HG03039 (cell line): ENCODE measurements around the gene IGF1R.

Experiments used
- ATAC-seq: cut with Tn5 transposase; IDR thresholded peaks from one replicate; pipeline ENCODE4 v1.9.1; 2021; ENCODE audit warnings: mild to moderate bottlenecking, moderate library complexity; ENCODE audit not compliant: unreplicated experiment

Gene IGF1R

DNA sequence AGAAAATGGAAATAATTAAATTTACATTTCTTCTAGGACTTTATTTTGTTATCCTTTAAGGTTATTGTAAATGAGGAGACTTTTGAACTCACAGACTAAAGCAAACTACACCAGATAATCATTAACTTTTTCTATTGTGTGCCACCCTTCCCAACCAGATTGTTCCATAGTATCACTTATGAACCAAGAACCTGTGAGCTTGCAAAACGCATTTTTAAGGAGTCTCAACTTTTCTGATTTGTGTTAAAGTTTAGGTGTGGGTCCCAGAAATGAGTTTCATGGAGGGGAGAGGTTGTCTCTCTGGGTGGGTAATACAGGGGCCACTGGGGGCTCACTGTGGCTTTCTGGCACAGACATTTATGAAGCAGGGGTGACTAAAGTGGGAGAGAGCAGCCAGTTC lies 75.7 kb downstream of the IGF1R start:
- ATAC-seq = no peak

- no peak for ATAC-seq
Measured at GRCh38 chr15:98724494-98724893, 76.2 kb downstream of the IGF1R start.

GRCh38 chr15:98725874-98726273 lies 77.5 kb downstream of the IGF1R start:
- ATAC-seq = no peak

DNA sequence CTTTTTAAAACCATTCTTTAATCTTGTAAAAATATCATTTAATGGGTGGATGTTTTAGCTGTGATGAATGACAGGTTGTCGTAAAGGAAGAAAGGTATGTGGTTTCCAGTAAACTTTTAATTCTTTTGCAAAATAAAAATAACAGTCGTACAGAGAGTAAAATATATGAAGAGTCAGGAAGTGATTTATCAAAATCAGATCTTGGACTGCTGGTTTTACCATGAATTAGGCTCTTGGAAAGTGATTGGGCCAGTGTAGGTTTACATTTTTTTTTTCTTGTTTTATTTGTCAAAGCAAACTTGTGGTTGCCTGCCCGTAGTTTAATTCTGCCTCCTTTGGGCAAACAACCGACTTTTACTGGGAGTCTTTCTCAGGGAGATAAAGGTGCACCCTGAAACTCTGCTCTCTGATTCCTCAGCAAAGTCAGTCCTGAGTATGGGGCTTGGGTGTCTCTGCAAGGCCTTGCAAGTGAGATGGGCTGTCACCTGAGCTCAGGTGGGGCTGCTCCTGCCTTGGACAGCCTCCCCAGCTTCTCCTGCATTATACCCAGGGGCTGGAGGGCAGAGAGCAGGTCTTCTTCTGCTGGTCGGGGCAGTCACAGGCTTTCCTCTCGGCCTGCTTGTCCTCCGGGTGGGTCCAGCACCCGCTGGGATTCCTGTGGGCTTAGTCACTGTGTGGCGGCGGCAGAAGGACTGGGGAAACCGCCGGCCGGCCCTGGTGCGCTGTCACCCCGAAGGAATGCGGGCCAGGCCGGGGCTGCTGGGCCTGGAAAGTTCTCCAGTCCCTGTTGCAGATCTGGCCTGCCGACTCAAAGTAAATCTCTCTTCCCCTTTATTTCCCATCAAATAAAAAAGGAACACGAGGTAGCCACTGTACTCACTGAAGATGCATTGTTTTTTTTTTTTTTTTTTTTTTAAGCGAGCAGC lies 79.0 kb downstream of the IGF1R start:
- no peak for ATAC-seq

- no peak for ATAC-seq
Measured at GRCh38 chr15:98728082-98728810, 79.9 kb downstream of the IGF1R start.

GRCh38 chr15:98728811-98729160 lies 80.4 kb downstream of the IGF1R start:
- no peak for ATAC-seq

DNA sequence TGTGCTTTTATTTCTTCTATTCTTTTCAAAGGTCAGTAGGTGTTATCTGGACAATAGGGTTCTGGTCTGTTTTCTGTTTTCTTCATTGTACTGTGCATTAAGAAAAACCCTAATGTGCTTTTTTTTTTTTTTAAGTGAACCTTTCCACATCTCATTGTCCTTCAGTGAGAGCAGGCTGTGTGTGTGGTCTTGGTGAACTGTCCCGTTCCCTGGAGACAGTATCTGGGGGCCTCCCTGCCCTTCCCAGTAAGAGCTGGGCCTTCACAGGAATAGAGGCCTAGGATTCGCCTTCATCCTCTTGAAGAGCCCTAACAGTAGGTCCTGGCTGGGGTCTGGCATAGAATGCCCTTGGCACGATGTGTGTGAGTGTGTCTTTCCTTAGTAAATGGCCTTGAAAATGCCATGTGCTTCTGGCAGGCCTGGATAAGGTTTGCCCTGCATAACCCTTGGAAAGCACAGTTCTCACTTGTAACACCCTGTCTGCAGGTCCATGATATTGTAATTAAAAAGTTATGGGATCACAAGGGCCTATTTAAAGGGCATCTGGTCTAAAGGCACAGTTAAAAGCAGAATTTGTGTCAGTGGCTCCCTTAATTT lies 81.2 kb downstream of the IGF1R start:
- ATAC-seq = no peak

DNA sequence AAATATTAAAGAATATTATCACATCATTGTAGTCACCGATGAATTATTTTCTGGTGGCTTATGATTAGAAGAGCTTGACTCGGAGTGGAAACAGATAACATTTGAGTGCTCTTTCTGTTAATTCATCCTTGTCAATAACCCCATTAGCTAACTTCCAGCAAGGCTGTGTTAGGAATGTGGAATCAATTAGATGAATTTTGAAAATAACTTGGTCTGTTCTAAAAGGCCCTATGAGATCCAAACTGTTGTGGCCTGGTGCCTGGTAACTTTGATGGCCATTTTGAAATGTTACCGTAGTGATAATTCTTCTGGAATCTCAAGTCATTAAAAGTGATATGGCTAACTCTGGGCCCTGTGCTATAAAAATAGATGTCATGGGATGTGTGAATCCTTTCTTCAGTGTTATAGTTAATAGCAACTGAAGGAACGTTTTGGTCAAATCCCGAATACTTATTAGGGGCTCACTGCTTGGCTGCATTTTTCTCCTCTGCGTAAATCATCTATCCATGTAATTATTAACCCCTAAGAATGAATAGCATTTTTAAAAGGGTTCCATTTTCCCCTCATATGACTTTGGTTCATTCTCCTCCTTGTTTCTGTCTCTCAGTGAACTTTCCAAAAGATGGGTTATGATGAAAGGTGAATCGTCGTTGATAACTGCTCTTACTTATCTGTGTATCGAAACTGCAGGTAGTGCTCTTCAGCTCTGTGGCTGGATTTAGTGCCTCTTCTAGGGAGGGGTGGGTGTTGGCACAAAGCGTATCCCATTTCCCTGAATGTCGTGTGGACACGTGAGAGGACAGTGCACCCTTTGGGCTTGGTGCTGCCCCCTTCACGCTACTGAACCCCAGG lies 82.7 kb downstream of the IGF1R start:
- no peak for ATAC-seq

- ATAC-seq = no peak
Measured at GRCh38 chr15:98731712-98732450, 83.5 kb downstream of the IGF1R start.

GRCh38 chr15:98733098-98733497 lies 84.8 kb downstream of the IGF1R start:
- no peak for ATAC-seq

DNA sequence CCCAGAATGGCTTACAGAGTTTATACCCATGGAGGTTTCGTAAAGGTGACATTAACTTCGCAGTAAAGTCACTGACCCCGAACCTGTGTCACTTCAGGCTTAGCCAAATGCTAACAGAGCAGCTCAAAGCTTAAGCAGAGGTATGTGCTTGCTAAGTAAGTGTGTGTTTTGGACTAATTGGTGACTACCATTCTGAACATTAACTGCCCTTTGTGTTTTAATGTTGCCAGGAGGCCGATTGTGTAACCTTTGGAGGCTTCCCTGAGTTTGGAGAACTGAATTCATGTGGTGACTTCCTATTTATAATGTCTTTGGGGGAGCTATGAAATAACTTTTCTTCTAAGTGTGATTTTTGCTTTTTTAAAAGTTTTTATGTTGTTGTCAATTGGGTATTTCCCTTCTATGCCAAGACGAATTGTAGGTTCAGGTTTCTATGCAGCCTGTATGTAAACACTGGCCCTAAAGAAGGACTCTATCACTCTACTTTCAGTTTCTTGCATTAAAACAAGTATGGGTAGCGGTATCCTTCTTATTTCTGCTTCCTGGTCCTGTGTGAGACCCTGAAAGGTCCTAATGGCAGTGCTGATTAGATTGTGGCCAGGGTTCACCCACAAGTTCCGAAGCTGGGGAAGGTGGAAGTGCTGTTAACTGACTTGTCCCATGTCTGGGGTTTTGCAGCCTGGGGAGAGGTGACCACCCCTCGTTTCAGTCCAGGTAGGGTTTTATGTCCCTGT lies 86.3 kb downstream of the IGF1R start:
- no peak for ATAC-seq

DNA sequence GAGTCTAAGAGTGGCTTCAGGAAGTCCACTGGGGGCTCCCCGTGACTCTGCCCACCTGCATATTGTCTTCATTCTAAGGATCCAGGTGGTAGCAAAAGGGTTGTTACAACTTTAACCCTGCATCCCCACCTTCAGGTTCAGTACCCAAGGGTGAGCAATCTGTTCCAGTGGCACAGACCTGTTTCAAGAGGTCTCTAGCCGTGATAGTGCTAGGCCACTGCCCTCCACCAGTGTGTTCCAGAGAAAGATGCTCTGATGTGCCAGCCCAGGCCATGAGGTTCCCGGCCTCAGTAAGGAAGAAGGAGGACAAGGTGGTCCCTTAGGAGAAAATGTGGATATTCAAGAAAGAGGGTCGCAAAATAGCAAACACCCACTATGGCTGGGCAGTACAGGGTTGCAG lies 87.0 kb downstream of the IGF1R start:
- no peak for ATAC-seq

- no peak for ATAC-seq
Measured at GRCh38 chr15:98735895-98736617, 87.7 kb downstream of the IGF1R start.

- ATAC-seq = no peak
Measured at GRCh38 chr15:98737159-98737558, 88.8 kb downstream of the IGF1R start.

DNA sequence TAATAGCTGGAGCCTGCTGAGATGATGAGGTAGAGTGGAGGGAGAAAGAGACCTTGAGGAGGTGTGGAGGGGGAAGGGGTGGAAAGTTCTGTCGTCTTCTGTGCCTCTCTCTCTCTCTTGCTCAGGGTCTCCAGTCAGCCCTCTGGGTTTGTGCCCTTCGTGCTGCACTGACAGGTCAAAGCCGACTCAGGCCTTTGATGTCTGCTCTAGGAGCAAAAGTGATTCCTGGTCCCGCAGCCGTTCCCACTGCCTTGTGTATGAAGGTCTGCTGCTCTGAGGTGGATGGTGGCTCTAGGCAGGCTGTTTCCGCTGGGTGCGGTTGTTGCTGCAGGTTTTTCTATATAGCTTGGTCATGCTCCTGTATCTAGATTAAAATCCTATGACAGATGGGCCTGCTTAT lies 89.4 kb downstream of the IGF1R start:
- no peak for ATAC-seq

- no peak for ATAC-seq
Measured at GRCh38 chr15:98738689-98739401, 90.5 kb downstream of the IGF1R start.

DNA sequence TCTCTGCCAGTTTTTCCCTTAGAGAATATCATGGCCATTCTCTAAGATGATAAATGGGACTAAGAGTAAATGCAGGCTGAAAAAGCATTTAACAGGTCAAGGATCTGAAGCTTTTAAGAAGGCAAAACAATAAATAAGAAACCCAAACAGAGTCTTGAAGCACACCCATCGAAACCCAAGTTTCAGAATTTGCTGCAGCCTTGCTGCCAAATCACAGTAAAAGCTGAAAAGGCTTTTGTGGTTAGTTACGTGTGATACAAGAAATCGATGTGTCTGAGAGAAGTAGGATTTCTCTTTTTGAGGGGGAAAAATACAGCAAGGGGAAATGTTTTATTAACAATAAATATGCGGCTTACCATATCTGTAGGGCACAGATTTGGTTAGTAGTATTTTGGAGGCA lies 92.0 kb downstream of the IGF1R start:
- no peak for ATAC-seq

- ATAC-seq = no peak
Measured at GRCh38 chr15:98740963-98741362, 92.6 kb downstream of the IGF1R start.
